Posterior vena cava (tissue), 2 donors: ENCODE results near the gene KRT80. TPM values are rescaled to one million over a fixed set of nuclear protein-coding genes. Genes with fewer than 3 reads are reported as not detected.

Source experiments
- DNase-seq: peaks from one replicate; pipeline ENCODE4 v3.0.0-alpha.2; 2020; ENCODE audit warnings: low spot score
- intact Hi-C, 2 donors: fragments of 100-400 bp; cut with DNase I; formaldehyde crosslinking; loops; one replicate each; pipeline versions ENCODE4 v1.14.1 to v1.14.2; 2022 to 2023
- total RNA-seq, 2 donors: library from RNA; stranded (reverse); fragmentation: NEBNext Ultra II Directional; extraction: Animal tissue kit (Norgen Biotek cat#: 25700); gene quantifications; one replicate each; pipeline ENCODE4 v1.2.1, GENCODE V29; 2021
- donor health status: DM: yes; HTN: yes; CAD: no.
- donor health status: DM: yes; HTN: yes; CAD: no.

The KRT80 gene
- total RNA-seq, 2 donors from 2014 or later = 0.19 to 0.48 TPM

- DNase-seq = peak; percentile 98
- intact Hi-C loops = no loop called here
Measured at GRCh38 chr12:52147367-52147963, 44.3 kb downstream of the KRT80 start.

- no peak for DNase-seq
- intact Hi-C loops = no loop called here
Measured at GRCh38 chr12:52146822-52147366, 44.9 kb downstream of the KRT80 start.

GRCh38 chr12:52146089-52146821 lies 45.6 kb downstream of the KRT80 start:
- no peak for DNase-seq
- intact Hi-C loops = no loop called here

GRCh38 chr12:52145228-52146088 lies 46.4 kb downstream of the KRT80 start:
- DNase-seq = no peak
- intact Hi-C loops = no loop called here

GRCh38 chr12:52144512-52145227 lies 47.1 kb downstream of the KRT80 start:
- DNase-seq = no peak
- intact Hi-C loops = no loop called here

- no peak for DNase-seq
- intact Hi-C loops = no loop called here
Measured at GRCh38 chr12:52142431-52142830, 49.4 kb downstream of the KRT80 start.

- intact Hi-C loops = no loop called here
- DNase-seq = no peak
Measured at GRCh38 chr12:52141875-52142274, 49.9 kb downstream of the KRT80 start.

GRCh38 chr12:52141306-52141705 lies 50.5 kb downstream of the KRT80 start:
- intact Hi-C loops = no loop called here
- no peak for DNase-seq

- intact Hi-C loops = no loop called here
- no peak for DNase-seq
Measured at GRCh38 chr12:52139579-52140062, 52.2 kb downstream of the KRT80 start.

GRCh38 chr12:52139147-52139546 lies 52.7 kb downstream of the KRT80 start:
- intact Hi-C loops = no loop called here
- no peak for DNase-seq

- no peak for DNase-seq
Measured at GRCh38 chr12:52137746-52138145, 54.1 kb downstream of the KRT80 start.

GRCh38 chr12:52132754-52133161 lies 59.1 kb downstream of the KRT80 start:
- DNase-seq = no peak
- intact Hi-C loops = no loop called here

More at GRCh38 chr12:52137746-52138145, 54.1 kb downstream of the KRT80 start:
- intact Hi-C loops = no loop called here

- intact Hi-C loops = no loop called here
- DNase-seq = no peak
Measured at GRCh38 chr12:52130711-52131110, 61.1 kb downstream of the KRT80 start.

- DNase-seq = no peak
- intact Hi-C loops = no loop called here
Measured at GRCh38 chr12:52127683-52128450, 63.9 kb downstream of the KRT80 start.

GRCh38 chr12:52126605-52127578 lies 64.9 kb downstream of the KRT80 start:
- DNase-seq = no peak
- intact Hi-C loops = no loop called here

GRCh38 chr12:52126050-52126604 lies 65.7 kb downstream of the KRT80 start:
- DNase-seq = no peak
- intact Hi-C loops = no loop called here

- intact Hi-C loops = no loop called here
- DNase-seq = no peak
Measured at GRCh38 chr12:52125476-52125900, 66.3 kb downstream of the KRT80 start.
